Activated CD4-positive, alpha-beta T cell treated with anti-CD3 and anti-CD28 coated beads, Interleukin-2, amount 50 U/mL, for 48 hours (primary cell): ENCODE results near the gene ABCG8.
A peak's percentile ranks its signal among the peaks of the same experiment; 100 is the strongest.

ENCODE experiments used
- DNase-seq, 2 experiments: peaks; one replicate each; pipeline ENCODE4 v3.0.0-alpha.2; 2020

ABCG8 gene

GRCh38 chr2:43838560-43839267, at the start of gene ABCG8, which contains the start of gene ABCG5:
TSS of gene ABCG8 (plus strand) at chr2:43838971. CDS start at chr2:43839054, 83 bp downstream.
TSS of gene ABCG5 (minus strand) at chr2:43838839. CDS start at chr2:43838679, 160 bp downstream.
- DNase-seq = no peak

GRCh38 chr2:43790147-43790546, 48.6 kb upstream of the ABCG8 start:
- no peak for DNase-seq

- DNase-seq = no peak
Measured at GRCh38 chr2:43791035-43791765, 47.6 kb upstream of the ABCG8 start.

- DNase-seq = no peak
Measured at GRCh38 chr2:43792653-43793052, 46.1 kb upstream of the ABCG8 start.

- DNase-seq = no peak
Measured at GRCh38 chr2:43794956-43795355, 43.8 kb upstream of the ABCG8 start.

GRCh38 chr2:43796206-43796605, 42.6 kb upstream of the ABCG8 start:
- DNase-seq = no peak

- DNase-seq = no peak
Measured at GRCh38 chr2:43798300-43798699, 40.5 kb upstream of the ABCG8 start.

GRCh38 chr2:43800894-43801293, 37.9 kb upstream of the ABCG8 start:
- no peak for DNase-seq

GRCh38 chr2:43802135-43802534, 36.6 kb upstream of the ABCG8 start:
- no peak for DNase-seq

GRCh38 chr2:43803113-43803512, 35.7 kb upstream of the ABCG8 start:
- no peak for DNase-seq

- DNase-seq = no peak
Measured at GRCh38 chr2:43806719-43807031, 32.1 kb upstream of the ABCG8 start.

- no peak for DNase-seq
Measured at GRCh38 chr2:43810452-43810851, 28.3 kb upstream of the ABCG8 start.

GRCh38 chr2:43810888-43811287, 27.9 kb upstream of the ABCG8 start:
- DNase-seq = no peak

GRCh38 chr2:43812006-43812405, 26.8 kb upstream of the ABCG8 start:
- DNase-seq = no peak

GRCh38 chr2:43812947-43813346, 25.8 kb upstream of the ABCG8 start:
- no peak for DNase-seq

- DNase-seq = no peak
Measured at GRCh38 chr2:43814711-43815110, 24.1 kb upstream of the ABCG8 start.

GRCh38 chr2:43818761-43819160, 20.0 kb upstream of the ABCG8 start:
- peak; percentile 11 to 20 for DNase-seq

GRCh38 chr2:43819491-43820163, 19.1 kb upstream of the ABCG8 start:
- DNase-seq = no peak

GRCh38 chr2:43822839-43823238, 15.9 kb upstream of the ABCG8 start:
- DNase-seq = no peak

GRCh38 chr2:43823751-43824150, 15.0 kb upstream of the ABCG8 start:
- DNase-seq = no peak

- DNase-seq = no peak
Measured at GRCh38 chr2:43824512-43824911, 14.3 kb upstream of the ABCG8 start.

- DNase-seq = no peak
Measured at GRCh38 chr2:43824951-43825493, 13.7 kb upstream of the ABCG8 start.

GRCh38 chr2:43825841-43826240, 12.9 kb upstream of the ABCG8 start:
- no peak for DNase-seq
